Superior temporal gyrus (tissue), 1 donor: Measurements from ENCODE around the gene MUL1.

ENCODE experiments used
- DNase-seq: peaks from one replicate; pipeline ENCODE4 v3.0.0-alpha.2; 2016; ENCODE audit errors: extremely low spot score

Gene MUL1

GRCh38 chr1:20470194-20470593 is 37.8 kb downstream of the MUL1 start:
- DNase-seq: peak; percentile 68

GRCh38 chr1:20469406-20470076 is 38.4 kb downstream of the MUL1 start:
- no peak for DNase-seq

- no peak for DNase-seq
These were observed 41.7 kb downstream of the MUL1 start for GRCh38 chr1:20466273-20466672.

- no peak for DNase-seq
These were observed 42.8 kb downstream of the MUL1 start for GRCh38 chr1:20465187-20465586.

GRCh38 chr1:20463502-20463901 is 44.4 kb downstream of the MUL1 start:
- DNase-seq: no peak

GRCh38 chr1:20462397-20462796 is 45.6 kb downstream of the MUL1 start:
- peak; percentile 85 for DNase-seq

GRCh38 chr1:20458717-20459116 is 49.2 kb downstream of the MUL1 start:
- no peak for DNase-seq

- DNase-seq: no peak
These were observed 53.9 kb downstream of the MUL1 start for GRCh38 chr1:20454004-20454403.

- DNase-seq: no peak
These were observed 58.1 kb downstream of the MUL1 start for GRCh38 chr1:20449735-20450311.
